ENCODE results near the gene AKNAD1.

Gene AKNAD1

DNA sequence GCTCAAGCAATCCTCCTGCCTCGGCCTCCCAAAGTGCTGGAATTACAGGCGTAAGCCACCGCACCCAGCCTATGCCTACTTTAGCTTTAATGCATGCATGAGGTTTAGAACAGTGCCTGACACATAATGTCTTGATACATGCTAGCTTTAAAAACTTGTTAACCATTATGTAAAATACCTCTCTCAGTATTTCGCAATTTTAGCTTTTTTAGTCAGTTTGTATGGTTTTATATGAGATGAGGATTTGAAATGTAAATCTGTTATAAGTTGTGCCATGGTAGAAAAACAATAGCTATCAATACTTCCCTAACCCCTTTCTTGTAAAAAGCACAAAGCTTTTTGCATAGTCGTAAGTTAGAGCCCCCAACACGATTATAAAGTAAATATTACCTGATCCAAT is 4.7 kb upstream of the AKNAD1 start:
- H3K4me3 ChIP-seq (ENCODE audit: low read depth, low read length), result no peak overlapping the region
- no peak for DNase-seq
- no peaks in the 10 kb centered on the region for H3K9me3 ChIP-seq (ENCODE audit: severe bottlenecking)
- no peaks in the 10 kb centered on the region for H3K27me3 ChIP-seq (ENCODE audit: insufficient read depth, low read depth, severe bottlenecking)
- TF ChIP-seq, protein P1, sequence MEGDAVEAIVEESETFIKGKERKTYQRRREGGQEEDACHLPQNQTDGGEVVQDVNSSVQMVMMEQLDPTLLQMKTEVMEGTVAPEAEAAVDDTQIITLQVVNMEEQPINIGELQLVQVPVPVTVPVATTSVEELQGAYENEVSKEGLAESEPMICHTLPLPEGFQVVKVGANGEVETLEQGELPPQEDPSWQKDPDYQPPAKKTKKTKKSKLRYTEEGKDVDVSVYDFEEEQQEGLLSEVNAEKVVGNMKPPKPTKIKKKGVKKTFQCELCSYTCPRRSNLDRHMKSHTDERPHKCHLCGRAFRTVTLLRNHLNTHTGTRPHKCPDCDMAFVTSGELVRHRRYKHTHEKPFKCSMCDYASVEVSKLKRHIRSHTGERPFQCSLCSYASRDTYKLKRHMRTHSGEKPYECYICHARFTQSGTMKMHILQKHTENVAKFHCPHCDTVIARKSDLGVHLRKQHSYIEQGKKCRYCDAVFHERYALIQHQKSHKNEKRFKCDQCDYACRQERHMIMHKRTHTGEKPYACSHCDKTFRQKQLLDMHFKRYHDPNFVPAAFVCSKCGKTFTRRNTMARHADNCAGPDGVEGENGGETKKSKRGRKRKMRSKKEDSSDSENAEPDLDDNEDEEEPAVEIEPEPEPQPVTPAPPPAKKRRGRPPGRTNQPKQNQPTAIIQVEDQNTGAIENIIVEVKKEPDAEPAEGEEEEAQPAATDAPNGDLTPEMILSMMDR (IDR thresholded peaks at IDR 0.05; ENCODE audit: low read depth, low read length), result no peak
- H3K27ac ChIP-seq, result no peak overlapping the region
- no peaks in the 10 kb centered on the region for H3K36me3 ChIP-seq

GRCh38 chr1:108860190-108860907 is 3.5 kb upstream of the AKNAD1 start:
- TF ChIP-seq, protein P1 (IDR thresholded peaks at IDR 0.05; ENCODE audit: low read depth, low read length), result no peak
- Histone ChIP-seq H3K27me3 (ENCODE audit: insufficient read depth, low read depth, severe bottlenecking) (no peaks in the 10 kb centered on the region), H3K36me3 (no peaks in the 10 kb centered on the region), H3K4me3 (ENCODE audit: low read depth, low read length) (no peak overlapping the region), H3K27ac (no peak overlapping the region), H3K9me3 (ENCODE audit: severe bottlenecking) (no peaks in the 10 kb centered on the region)
- DNase-seq, result no peak

DNA sequence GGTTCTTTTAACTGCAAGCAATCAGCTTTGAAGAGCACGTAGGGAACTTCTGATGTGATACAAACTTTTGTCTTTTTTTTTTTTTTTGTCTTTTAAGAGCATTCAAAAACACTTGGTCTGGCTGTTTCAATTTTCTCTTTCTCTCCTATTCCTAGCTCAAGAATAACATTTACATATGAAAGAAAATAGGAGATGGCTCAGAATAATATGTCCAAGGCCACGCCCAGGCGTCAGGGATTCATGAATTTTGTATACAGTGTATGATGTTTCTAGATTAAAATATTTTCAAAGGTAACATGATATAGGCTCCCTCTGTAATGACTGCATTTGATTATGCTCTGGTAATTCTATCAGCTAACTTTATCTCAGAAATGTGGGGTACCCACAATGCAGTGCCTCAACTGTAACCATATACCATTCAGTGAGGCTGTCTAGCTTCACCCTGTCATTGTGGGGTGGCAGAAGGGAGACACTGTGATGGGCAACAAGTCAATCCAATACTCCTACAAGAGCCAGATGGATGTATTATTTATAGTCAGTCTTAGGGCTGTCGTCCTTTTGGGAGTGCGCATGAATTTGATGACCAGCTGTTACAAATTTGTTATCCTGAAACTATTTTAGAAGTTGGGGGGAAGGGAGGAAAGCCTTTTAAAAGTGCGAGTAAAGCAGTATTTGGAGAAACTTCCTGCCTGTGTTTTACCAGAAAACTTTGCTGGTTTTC is 1.5 kb upstream of the AKNAD1 start:
- TF ChIP-seq, protein P1 (IDR thresholded peaks at IDR 0.05; ENCODE audit: low read depth, low read length), result no peak
- DNase-seq, result no peak
- no peak overlapping the region for H3K4me3 ChIP-seq (ENCODE audit: low read depth, low read length)
- no peak overlapping the region for H3K27ac ChIP-seq
- no peaks in the 10 kb centered on the region for H3K9me3 ChIP-seq (ENCODE audit: severe bottlenecking)
- no peaks in the 10 kb centered on the region for H3K36me3 ChIP-seq
- no peaks in the 10 kb centered on the region for H3K27me3 ChIP-seq (ENCODE audit: insufficient read depth, low read depth, severe bottlenecking)

DNA sequence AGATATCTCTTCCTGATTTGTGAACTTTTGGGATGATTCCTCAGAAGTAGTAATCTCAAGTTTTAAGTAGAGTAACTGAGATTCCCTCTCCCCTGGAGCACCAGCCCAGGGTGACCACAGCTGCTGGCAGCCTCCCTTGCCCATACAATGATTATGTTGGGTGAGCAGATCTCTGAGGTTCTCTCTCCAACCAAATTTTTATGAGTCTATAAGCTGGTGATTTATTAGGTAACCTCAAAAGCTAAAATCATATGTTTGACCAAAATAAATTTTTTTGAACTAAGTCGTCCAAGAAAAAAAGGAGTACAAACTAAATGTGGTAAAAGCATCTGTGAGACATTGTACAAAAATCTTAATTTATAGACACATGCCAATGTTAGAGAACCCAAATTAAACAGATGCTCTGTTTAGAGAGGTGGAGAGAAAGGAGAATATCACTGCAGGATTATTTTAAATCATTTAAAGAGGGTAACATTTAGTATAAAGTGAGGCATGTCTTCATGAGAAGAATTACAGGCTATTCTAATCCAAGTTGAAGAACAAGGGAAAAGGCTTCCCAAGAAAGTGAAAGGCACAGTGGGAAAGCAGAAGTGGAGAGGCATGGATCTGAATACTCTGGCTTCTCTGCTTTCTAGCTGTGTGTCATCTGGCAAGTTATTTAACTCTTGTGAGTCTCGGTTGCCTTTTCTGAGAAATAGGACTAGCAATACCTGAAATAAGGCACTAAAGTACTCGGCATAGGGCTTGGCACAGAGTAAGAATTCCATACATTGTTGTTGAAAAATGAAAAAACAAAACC is 2.5 kb downstream of the AKNAD1 start:
- Histone ChIP-seq H3K36me3 (no peaks in the 10 kb centered on the region), H3K27me3 (ENCODE audit: insufficient read depth, low read depth, severe bottlenecking) (no peaks in the 10 kb centered on the region), H3K9me3 (ENCODE audit: severe bottlenecking) (no peaks in the 10 kb centered on the region), H3K4me3 (ENCODE audit: low read depth, low read length) (no peak overlapping the region), H3K27ac (no peak overlapping the region)
- TF ChIP-seq, protein P1 (IDR thresholded peaks at IDR 0.05; ENCODE audit: low read depth, low read length), result no peak
- DNase-seq, result no peak

DNA sequence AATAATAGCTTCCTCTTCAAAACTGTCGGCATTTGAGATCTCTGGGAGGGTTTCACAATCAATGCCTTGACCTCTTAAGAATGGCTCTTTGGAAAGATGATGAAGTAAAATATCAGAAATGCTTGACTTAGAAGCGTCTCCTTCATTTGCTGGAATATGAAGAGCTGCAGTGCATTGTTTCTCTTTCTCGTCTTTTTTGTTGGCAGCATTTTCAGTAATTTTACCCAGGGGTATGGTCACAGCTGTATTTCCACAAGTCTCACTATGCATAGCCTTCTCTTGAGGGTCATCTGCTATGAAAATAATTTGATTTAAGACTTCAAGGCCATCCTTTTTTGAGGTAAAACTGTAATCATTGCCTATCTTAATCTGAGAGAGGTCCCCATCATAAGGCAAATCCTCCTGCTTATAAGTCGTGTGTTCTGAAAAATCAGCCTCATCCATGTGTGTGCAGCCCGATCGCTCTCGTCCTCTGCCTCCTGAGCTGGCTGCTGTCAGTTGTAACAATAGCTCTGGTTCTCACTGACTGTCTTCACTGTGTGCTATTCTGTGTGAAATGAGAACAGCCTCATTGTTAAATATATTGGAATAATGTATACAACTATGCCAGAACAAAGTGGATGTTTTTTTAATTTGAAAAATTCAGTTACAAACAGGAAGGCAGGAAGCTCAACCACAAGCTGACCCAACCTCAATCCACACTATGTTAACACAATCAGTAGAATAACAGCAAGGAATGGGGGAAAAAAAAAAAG is 4.5 kb downstream of the AKNAD1 start:
- DNase-seq, result no peak
- no peak overlapping the region for H3K27ac ChIP-seq
- H3K27me3 ChIP-seq (ENCODE audit: insufficient read depth, low read depth, severe bottlenecking), result no peaks in the 10 kb centered on the region
- no peaks in the 10 kb centered on the region for H3K9me3 ChIP-seq (ENCODE audit: severe bottlenecking)
- H3K4me3 ChIP-seq (ENCODE audit: low read depth, low read length), result no peak overlapping the region
- H3K36me3 ChIP-seq, result no peaks in the 10 kb centered on the region
- TF ChIP-seq, protein P1 (IDR thresholded peaks at IDR 0.05; ENCODE audit: low read depth, low read length), result no peak

Data from WERI-Rb-1 (cell line).